NCI-H1694 (cell line): ENCODE measurements around the gene CCDC74A.
"Not testable (repeated sequence)": the region's sequence is repeated elsewhere in the genome, so short reads cannot be mapped to it uniquely, and the experiment has no call there.

Experiments used
- DNase-seq: peaks from one replicate; lab custom pipeline; 2025; lab: John Stamatoyannopoulos, UW

CCDC74A gene

DNA sequence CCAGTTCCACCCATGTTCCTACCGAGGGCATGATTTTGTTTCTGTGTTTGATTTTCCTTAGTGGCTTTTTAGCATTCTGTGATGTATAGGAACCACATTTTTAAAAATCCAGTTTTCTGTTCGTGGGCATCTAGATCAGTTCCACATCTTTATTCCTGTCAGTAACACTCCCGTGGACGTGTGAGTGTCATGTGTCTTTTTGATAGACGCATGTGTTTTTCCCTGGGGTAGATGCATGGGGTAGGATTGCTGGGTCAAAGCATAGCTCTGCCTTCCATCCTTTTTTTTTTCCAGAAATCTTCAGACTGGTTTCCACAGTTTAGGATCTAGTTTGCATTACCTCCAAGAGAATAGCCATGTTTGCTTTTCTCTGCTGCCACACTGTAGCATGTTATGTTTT lies 38.7 kb downstream of the CCDC74A start:
- no peak for DNase-seq

DNA sequence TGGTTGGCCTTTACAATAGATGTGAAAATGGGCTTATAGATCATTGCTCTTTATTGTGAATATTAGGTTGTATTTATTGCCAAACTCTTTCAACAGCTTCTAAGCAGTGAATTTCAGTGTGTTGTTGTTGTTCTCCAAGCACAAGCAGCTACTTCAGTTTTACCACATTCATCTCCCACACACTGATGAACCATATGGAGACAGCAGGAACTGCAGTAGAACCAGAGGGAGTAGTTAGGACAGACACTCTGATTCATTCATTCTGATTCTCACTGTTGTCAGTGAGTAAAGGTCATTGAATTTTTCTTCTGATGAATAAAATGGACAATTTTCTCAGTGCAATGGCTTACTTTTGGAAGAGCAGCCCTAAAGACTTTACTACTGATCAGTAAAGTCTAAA lies 40.2 kb downstream of the CCDC74A start:
- DNase-seq, result peak; percentile 1

DNA sequence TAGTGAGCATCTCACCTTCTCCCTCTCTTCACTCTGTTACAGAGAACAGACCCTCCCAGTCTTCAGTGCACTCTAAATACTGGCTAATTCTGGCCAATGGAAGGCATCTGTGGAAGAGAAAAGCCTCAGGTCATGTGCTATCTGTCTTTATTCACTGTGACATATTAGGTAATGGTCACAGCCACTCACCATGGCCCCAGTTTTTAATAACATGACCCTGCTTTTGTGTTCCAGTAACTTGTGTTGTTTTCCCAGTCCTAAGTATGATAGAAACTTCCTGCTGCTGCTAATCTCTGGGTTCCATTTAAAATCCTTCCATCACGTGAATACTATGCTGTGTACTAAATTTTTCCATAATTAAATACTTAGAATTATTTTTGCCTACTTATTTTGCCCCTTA lies 40.7 kb downstream of the CCDC74A start:
- DNase-seq, result not testable (repeated sequence)

- no peak for DNase-seq
Measured at GRCh38 chr2:131572175-131572574, 44.5 kb downstream of the CCDC74A start.

DNA sequence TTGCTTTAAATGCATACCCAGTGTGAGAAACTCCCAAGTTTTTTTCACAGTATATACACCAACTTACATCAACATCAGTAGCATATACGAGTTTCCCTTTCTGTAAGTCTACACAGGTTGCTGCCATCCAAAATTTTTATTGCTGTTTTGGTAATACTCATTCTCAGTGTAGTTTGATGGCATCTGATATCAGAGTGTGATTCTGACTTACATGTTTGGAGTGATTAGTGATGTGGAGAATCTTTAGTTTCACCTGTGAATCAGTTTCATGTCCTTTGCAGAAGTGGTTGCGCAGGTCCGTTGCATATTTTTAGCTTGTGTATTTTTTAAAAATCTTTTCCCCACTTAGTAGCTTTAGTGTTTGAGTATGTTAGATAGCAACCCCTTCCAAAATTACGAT lies 50.1 kb downstream of the CCDC74A start:
- DNase-seq, result no peak

- no peak for DNase-seq
Measured at GRCh38 chr2:131580187-131580586, 52.5 kb downstream of the CCDC74A start.
